A549 (cell line): ENCODE results near the gene CCDC187.

Experiments
- CHD2 ChIP-seq: fragments of 150-350 bp; IDR thresholded peaks from 2 replicates; pipeline ENCODE4 v1.6.1; 2014; ENCODE audit warnings: low read length; ENCODE audit not compliant: partially characterized antibody
- CTCF ChIP-seq: fragments of >200 bp; sonication (Bioruptor Twin); formaldehyde crosslinking; IDR thresholded peaks from 3 replicates; pipeline ENCODE4 v1.5.1; 2016
- EHF ChIP-seq: fragments of 250-450 bp; sonication (Bioruptor Pico); IDR thresholded peaks from 2 replicates; pipeline ENCODE4 v1.5.0; 2020; ENCODE audit warnings: mild to moderate bottlenecking
- EP300 ChIP-seq, 2 experiments: fragments of >200 bp; sonication (Bioruptor Twin); formaldehyde crosslinking; IDR thresholded peaks; 2 replicates in 1 of 2; 3 replicates in 1 of 2; pipeline ENCODE4 v1.6.1; 2016 to 2017
- GATA3 ChIP-seq: IDR thresholded peaks from 2 replicates; pipeline ENCODE4 v1.6.1; 2012; ENCODE audit warnings: borderline replicate concordance
- HDAC2 ChIP-seq: fragments of 200-600 bp; sonication (generic); IDR thresholded peaks from 2 replicates; pipeline ENCODE4 v1.6.1; 2016
- POLR2A ChIP-seq: IDR thresholded peaks from 2 replicates; pipeline ENCODE4 v1.6.1; 2012; ENCODE audit warnings: mild to moderate bottlenecking, low read length
- RAD21 ChIP-seq, 2 experiments: fragments of >200 bp in 1 of 2; sonication (Bioruptor Twin) in 1 of 2; formaldehyde crosslinking in 1 of 2; IDR thresholded peaks in 1 of 2; conservative IDR thresholded peaks in 1 of 2; 2 replicates in 1 of 2; 3 replicates in 1 of 2; pipeline ENCODE4 v1.6.1; 2012 to 2018; ENCODE audit warnings: inconsistent platforms in 1 of 2
- SREBF2 ChIP-seq: fragments of 450-650 bp; IDR thresholded peaks from 2 replicates; pipeline ENCODE4 v1.6.1; 2014; ENCODE audit warnings: mild to moderate bottlenecking, moderate library complexity
- TP53 ChIP-seq: fragments of 250-450 bp; sonication (Bioruptor Pico); IDR thresholded peaks from 2 replicates; pipeline ENCODE4 v1.5.0; 2021; ENCODE audit warnings: mild to moderate bottlenecking, moderate library complexity
- USF2 ChIP-seq: fragments of 450-650 bp; IDR thresholded peaks from 2 replicates; pipeline ENCODE4 v1.6.1; 2014; ENCODE audit warnings: antibody characterized with exemption

GRCh38 chr9:136346927-136347465 is 43.1 kb upstream of the CCDC187 start:
- TF ChIP-seq CTCF = no peak
- no peak for TF ChIP-seq USF2
- no peak for TF ChIP-seq CHD2
- TF ChIP-seq EP300 (IDR thresholded peaks at IDR 0.05) = no peak
- TF ChIP-seq POLR2A = no peak
- TF ChIP-seq SREBF2 = no peak
- no peak for TF ChIP-seq RAD21 (conservative IDR thresholded peaks at IDR 0.05 in 1 of 2, IDR thresholded peaks at IDR 0.05 in 1 of 2)
- TF ChIP-seq EHF (CRISPR knock-in tag) = no peak
- TF ChIP-seq GATA3 = no peak
- no peak for TF ChIP-seq HDAC2
- no peak for TF ChIP-seq TP53 (CRISPR knock-in tag)
